IPS DF 6.9 (cell line): ENCODE measurements around the gene HEY2.

ENCODE experiments used
- DNase-seq: peaks from one replicate; pipeline ENCODE4 v3.0.0-alpha.2; 2013; ENCODE audit warnings: low read depth, low spot score
- H3K27ac ChIP-seq: one replicate; pipeline ENCODE4 v1.5.1; 2013; ENCODE audit warnings: low read length, control low read depth
- H3K27me3 ChIP-seq: 2 replicates; pipeline ENCODE4 v1.6.1; 2013; ENCODE audit warnings: mild to moderate bottlenecking, low read length; ENCODE audit not compliant: control insufficient read depth, insufficient read depth
- H3K36me3 ChIP-seq: 2 replicates; pipeline ENCODE4 v1.6.1; 2013; ENCODE audit warnings: low read length; ENCODE audit not compliant: control insufficient read depth, insufficient read depth
- H3K4me1 ChIP-seq: 2 replicates; pipeline ENCODE4 v1.6.1; 2013; ENCODE audit warnings: low read length; ENCODE audit not compliant: control insufficient read depth, insufficient read depth
- H3K4me3 ChIP-seq: 2 replicates; pipeline ENCODE4 v1.5.1; 2013; ENCODE audit warnings: mild to moderate bottlenecking, low read length
- H3K9me3 ChIP-seq: 2 replicates; pipeline ENCODE4 v1.6.1; 2013; ENCODE audit warnings: low read length, inconsistent platforms; ENCODE audit not compliant: control insufficient read depth, insufficient read depth
- WGBS: extraction: QIAGEN DNeasy Blood & Tissue Kit; methylation state at CpG from one replicate; pipeline ENCODE4 v1.1.7; 2013; ENCODE audit warnings: mixed read lengths, missing lambda C conversion rate; ENCODE audit not compliant: insufficient read length, insufficient coverage; 5-methylcytosine and 5-hydroxymethylcytosine counted together

HEY2 gene

GRCh38 chr6:125787791-125788190, 38.4 kb downstream of the HEY2 start:
- WGBS = no CpG with 5 or more reads among the region's 2 CpGs

GRCh38 chr6:125789167-125789566, 39.7 kb downstream of the HEY2 start:
- H3K4me3 ChIP-seq = no peak overlapping the region
- DNase-seq = no peak
- H3K27ac ChIP-seq = no peak overlapping the region
- no CpG with 5 or more reads among the region's 1 CpG for WGBS
- peaks cover 1% of the 10 kb centered on the region for H3K4me1 ChIP-seq
- no peaks in the 10 kb centered on the region for H3K36me3 ChIP-seq
- H3K27me3 ChIP-seq = no peaks in the 10 kb centered on the region
- H3K9me3 ChIP-seq = no peaks in the 10 kb centered on the region

More at GRCh38 chr6:125787791-125788190, 38.4 kb downstream of the HEY2 start:
- no peaks in the 10 kb centered on the region for H3K36me3 ChIP-seq
- no peaks in the 10 kb centered on the region for H3K27me3 ChIP-seq
- no peaks in the 10 kb centered on the region for H3K9me3 ChIP-seq
- no peak overlapping the region for H3K4me3 ChIP-seq
- peaks cover 1% of the 10 kb centered on the region for H3K4me1 ChIP-seq
- no peak overlapping the region for H3K27ac ChIP-seq
- DNase-seq = no peak

DNA sequence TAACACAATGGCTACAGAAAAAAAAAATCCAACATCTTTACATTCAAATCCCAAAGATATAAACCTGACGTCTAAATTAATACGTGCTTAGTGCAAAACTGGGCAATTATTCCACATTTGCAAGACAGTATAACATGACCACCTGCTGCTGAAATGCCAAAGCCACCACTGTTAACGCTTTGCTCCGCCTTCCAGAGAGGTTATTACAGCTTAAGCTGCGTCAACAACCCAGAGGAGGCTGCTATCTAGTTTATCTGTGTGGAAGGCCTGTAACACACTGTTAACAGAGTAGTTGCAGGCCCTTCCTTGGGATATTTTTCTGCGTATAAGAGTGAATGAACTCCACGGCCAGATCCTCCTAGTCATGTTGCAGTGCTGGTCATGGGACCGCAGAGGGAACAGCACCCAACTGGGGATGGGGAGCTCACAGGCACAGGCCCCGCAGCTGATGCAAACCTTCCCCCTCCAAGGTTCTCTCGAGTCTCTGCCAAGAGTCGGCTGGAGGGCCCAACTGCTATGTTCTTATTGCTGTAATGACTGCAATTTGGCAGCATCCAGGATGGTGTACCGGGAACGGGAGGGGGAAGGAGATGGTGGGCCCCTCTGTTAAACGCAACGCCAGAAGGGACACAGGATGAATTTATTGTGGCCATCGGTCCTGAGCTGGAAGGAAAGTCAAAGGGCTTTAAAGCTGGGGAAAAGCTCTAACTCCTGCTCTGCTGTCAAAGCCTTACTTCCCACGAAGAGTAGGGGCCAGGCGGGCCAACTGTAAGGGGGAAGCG, 40.3 kb downstream of the HEY2 start:
- Histone ChIP-seq H3K27me3 (no peaks in the 10 kb centered on the region), H3K9me3 (no peaks in the 10 kb centered on the region), H3K27ac (no peak overlapping the region), H3K4me1 (peaks cover 1% of the 10 kb centered on the region), H3K4me3 (peak overlapping the region; percentile 99), H3K36me3 (no peaks in the 10 kb centered on the region)
- WGBS = 100% methylated on average over 2 of the region's 19 CpGs
- no peak for DNase-seq

DNA sequence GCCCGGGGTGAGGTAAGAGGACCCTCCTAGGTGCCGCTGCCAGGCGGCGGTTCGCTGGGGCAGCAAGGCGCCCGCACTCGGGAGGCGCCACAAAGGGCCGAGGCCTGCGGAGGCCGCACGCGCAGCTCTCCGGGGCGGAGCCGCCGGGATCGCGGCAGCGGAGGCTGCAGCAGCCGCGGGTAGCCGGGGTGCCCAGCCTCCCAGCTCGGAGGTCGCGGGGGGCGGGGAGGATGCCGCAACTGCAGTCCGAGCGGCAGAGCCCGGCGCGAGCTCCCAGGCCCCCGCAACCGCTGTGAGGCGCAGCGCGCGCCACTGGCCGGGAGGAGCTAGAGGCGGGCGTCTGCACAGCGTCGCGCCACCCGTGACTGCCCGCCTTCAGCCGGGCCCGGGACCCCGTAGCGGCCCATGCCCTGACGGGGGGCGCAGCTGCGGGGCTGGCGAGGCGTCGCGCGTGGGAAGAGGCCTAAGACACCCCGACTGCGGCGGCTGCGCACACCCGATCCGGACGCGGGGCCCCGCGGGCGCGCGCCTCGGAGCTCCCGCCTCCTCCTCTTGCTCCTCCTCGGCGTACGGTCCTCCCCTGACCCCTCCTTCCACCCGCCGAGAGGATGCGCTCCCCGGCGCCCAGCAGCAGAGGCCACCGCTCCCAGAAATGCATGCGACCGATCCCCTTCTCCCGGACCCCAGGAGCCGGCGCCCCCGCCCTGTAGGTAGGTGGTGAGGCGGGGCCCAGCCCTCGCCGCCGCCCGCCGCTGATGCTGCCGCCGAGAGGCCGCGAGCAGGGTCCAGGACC, 41.1 kb downstream of the HEY2 start, which contains the start of gene NCOA7:
NCOA7 (plus strand) TSS at position 603 of the 793 bp plus-strand sequence. CDS start 24,395 bp downstream, outside the sequence.
- no CpG with 5 or more reads among the region's 100 CpGs for WGBS
- DNase-seq = no peak
- Histone ChIP-seq H3K4me1 (peaks cover 1% of the 10 kb centered on the region), H3K27ac (no peak within 1 kb of the TSS), H3K4me3 (peak within 1 kb of the TSS; percentile 99), H3K27me3 (no peaks in the 10 kb centered on the region), H3K36me3 (no peaks in the 10 kb centered on the region), H3K9me3 (no peaks in the 10 kb centered on the region)

- peaks cover 1% of the 10 kb centered on the region for H3K4me1 ChIP-seq
- H3K4me3 ChIP-seq = peak overlapping the region; percentile 99
- WGBS = no CpG with 5 or more reads among the region's 28 CpGs
- DNase-seq = no peak
- no peaks in the 10 kb centered on the region for H3K36me3 ChIP-seq
- H3K27me3 ChIP-seq = no peaks in the 10 kb centered on the region
- no peak overlapping the region for H3K27ac ChIP-seq
- no peaks in the 10 kb centered on the region for H3K9me3 ChIP-seq
These were observed 41.9 kb downstream of the HEY2 start for GRCh38 chr6:125791151-125791819.

DNA sequence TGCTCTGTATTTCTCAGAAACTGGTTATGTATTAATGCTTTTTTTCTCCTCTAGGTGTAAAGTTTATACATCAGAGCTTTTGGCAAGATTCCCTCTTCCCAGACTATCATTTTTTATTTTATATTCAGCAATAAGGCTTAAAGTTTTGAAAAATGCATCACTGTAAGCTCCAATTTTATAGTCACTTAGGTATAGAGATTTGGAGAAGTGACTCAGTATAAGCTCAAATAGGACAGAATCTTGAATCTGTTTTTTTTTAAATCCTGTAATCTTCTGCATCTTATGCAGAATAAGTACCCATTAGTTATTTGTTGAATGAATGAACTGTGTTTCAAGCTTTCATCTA, 42.4 kb downstream of the HEY2 start:
- peaks cover 1% of the 10 kb centered on the region for H3K4me1 ChIP-seq

DNA sequence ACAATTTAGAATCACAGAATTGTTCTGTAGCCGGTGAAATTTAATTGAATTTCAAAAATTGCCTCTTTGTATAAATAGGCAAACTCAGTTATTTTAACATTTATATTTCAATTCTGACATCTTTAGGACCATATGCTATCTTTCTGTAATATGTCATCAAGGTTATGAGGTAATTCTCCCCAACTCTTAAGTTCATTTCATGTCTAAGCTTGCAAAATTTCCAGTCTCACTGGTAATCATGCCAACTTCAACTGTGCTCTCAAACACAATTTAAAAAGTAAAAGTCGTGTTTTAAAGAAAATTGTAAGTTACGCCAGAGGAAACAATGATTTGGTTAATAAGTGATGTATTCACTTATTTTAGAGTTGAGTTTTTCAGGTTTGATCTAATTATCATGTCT, 42.7 kb downstream of the HEY2 start:
- H3K36me3 ChIP-seq = no peaks in the 10 kb centered on the region
- 100% methylated on average over 2 of the region's 3 CpGs for WGBS
- no peaks in the 10 kb centered on the region for H3K9me3 ChIP-seq
- no peak overlapping the region for H3K4me3 ChIP-seq
- H3K27ac ChIP-seq = no peak overlapping the region
- peaks cover 1% of the 10 kb centered on the region for H3K4me1 ChIP-seq
- DNase-seq = no peak
- no peaks in the 10 kb centered on the region for H3K27me3 ChIP-seq

More for the DNA sequence above, 42.4 kb downstream of the HEY2 start:
- Histone ChIP-seq H3K27me3 (no peaks in the 10 kb centered on the region), H3K4me3 (peak overlapping the region; percentile 99; the same call in 1 of the 2 replicates), H3K9me3 (no peaks in the 10 kb centered on the region), H3K36me3 (no peaks in the 10 kb centered on the region), H3K27ac (no peak overlapping the region)
- no peak for DNase-seq

DNA sequence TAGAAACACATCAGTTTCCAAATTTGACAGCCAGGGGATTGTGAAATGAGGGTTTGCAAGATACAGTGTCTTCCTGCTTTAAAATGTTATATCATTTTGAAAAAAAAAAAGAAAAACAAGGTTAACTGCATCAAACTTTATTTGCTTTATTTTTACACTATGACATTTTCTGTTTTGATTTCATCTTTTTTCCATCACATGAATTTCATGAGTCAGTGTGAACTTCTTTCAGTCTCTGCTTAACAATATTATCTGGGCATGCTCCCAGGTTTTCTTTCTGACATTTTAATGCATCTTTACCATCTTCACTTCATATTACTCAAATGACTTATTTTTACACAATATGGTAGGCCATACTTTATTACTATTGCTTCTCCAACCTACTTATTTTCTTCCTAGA, 43.2 kb downstream of the HEY2 start:
- no peak for DNase-seq
- no peaks in the 10 kb centered on the region for H3K27me3 ChIP-seq

GRCh38 chr6:125793280-125793679, 43.8 kb downstream of the HEY2 start:
- WGBS = no CpG with 5 or more reads among the region's 2 CpGs
- DNase-seq = no peak
- Histone ChIP-seq H3K9me3 (no peaks in the 10 kb centered on the region), H3K4me1 (peaks cover 1% of the 10 kb centered on the region), H3K27ac (no peak overlapping the region), H3K4me3 (no peak overlapping the region), H3K36me3 (no peaks in the 10 kb centered on the region), H3K27me3 (no peaks in the 10 kb centered on the region)

More for the DNA sequence above, 43.2 kb downstream of the HEY2 start:
- no peak overlapping the region for H3K4me3 ChIP-seq
- H3K27ac ChIP-seq = no peak overlapping the region
- H3K9me3 ChIP-seq = no peaks in the 10 kb centered on the region
- peaks cover 1% of the 10 kb centered on the region for H3K4me1 ChIP-seq
- no peaks in the 10 kb centered on the region for H3K36me3 ChIP-seq

GRCh38 chr6:125793863-125794262, 44.4 kb downstream of the HEY2 start:
- H3K36me3 ChIP-seq = no peaks in the 10 kb centered on the region
- WGBS = no CpG with 5 or more reads among the region's 3 CpGs
- DNase-seq = no peak
- peaks cover 1% of the 10 kb centered on the region for H3K4me1 ChIP-seq
- no peak overlapping the region for H3K4me3 ChIP-seq
- H3K9me3 ChIP-seq = no peaks in the 10 kb centered on the region
- H3K27ac ChIP-seq = no peak overlapping the region
- H3K27me3 ChIP-seq = no peaks in the 10 kb centered on the region
